HepG2 (cell line): ENCODE data around the gene EIF4ENIF1. TPM values are rescaled to one million over a fixed set of nuclear protein-coding genes. Genes with fewer than 3 reads are reported as not detected.
"Not testable (repeated sequence)": the region's sequence is repeated elsewhere in the genome, so short reads cannot be mapped to it uniquely, and the experiment has no call there.

Experiments used
- ATAC-seq: fragments of 200-7000 bp; cut with Tn5 transposase; 3 replicates; pipeline ENCODE4 v1.9.1; 2020; ENCODE audit warnings: mild to moderate bottlenecking, moderate library complexity
- BruUV-seq: library from RNA; stranded (reverse); fragments of 400-500 nt; replicated peaks from 2 replicates; lab custom pipeline; 2021; lab: Mats Ljungman, UMichigan
- CTCF ChIA-PET: fragments of 300-600 bp; formaldehyde crosslinking; extraction: SDS; loops from one replicate; lab custom pipeline; 2021; ENCODE audit warnings: low total read pairs, inconsistent platforms, low intra/inter-chr PET ratio; lab: Yijun Ruan, JAX
- POLR2A ChIA-PET: fragments of 350-600 bp; sonication (Branson Sonifier 250); formaldehyde crosslinking; loops from one replicate; lab custom pipeline; 2020; ENCODE audit warnings: antibody characterized with exemption, inconsistent platforms; lab: Yijun Ruan, JAX
- DNase-seq: peaks from one replicate; pipeline ENCODE4 v3.0.0-alpha.2; 2015; ENCODE audit warnings: low spot score
- FAIRE-seq: peaks from 3 replicates; lab custom pipeline; 2011; peaks lifted over from hg19 to GRCh38; lab: Jason Lieb, UNC
- H2AFZ ChIP-seq: one replicate; pipeline ENCODE4 v1.6.1; 2011; ENCODE audit warnings: low read length, inconsistent platforms
- H3K27ac ChIP-seq: fragments of 300-600 bp; 3 replicates; pipeline ENCODE4 v1.8.0; 2011; ENCODE audit warnings: mixed run types, mild to moderate bottlenecking, mixed read lengths, low read length, inconsistent platforms; ENCODE audit not compliant: insufficient read depth; ENCODE audit errors: extremely low read length
- H3K27me3 ChIP-seq, 2 experiments: fragments of 200-600 bp in 1 of 2; 2 replicates in 1 of 2; 3 replicates in 1 of 2; pipeline versions ENCODE4 v1.6.0 to v1.8.0; 2011; ENCODE audit warnings: low read length in 2 of 2, mild to moderate bottlenecking in 2 of 2, moderate library complexity in 2 of 2, inconsistent platforms in 1 of 2; ENCODE audit not compliant: insufficient read depth in 2 of 2, control insufficient read depth in 1 of 2
- H3K36me3 ChIP-seq, 2 experiments: fragments of 200-600 bp in 1 of 2; replicated peaks in 1 of 2; 2 replicates in 1 of 2; 3 replicates in 1 of 2; pipeline versions ENCODE4 v1.5.1 to v1.8.0; 2011; ENCODE audit warnings: low read length in 2 of 2, inconsistent platforms in 1 of 2; ENCODE audit not compliant: insufficient read depth in 2 of 2, control insufficient read depth in 1 of 2
- H3K4me1 ChIP-seq: 2 replicates; pipeline ENCODE4 v1.5.1; 2012; ENCODE audit warnings: low read length, inconsistent platforms; ENCODE audit not compliant: insufficient read depth
- H3K4me2 ChIP-seq: 2 replicates; pipeline ENCODE4 v1.6.0; 2011; ENCODE audit warnings: low read depth, low read length, inconsistent platforms
- H3K4me3 ChIP-seq, 3 experiments: fragments of 200-600 bp in 1 of 3; sonication (generic), shearing (Covaris generic) in 1 of 3; replicated peaks in 1 of 3; 2 replicates each; pipeline ENCODE4 v1.5.1; 2011 to 2016; ENCODE audit warnings: low read length in 3 of 3, inconsistent platforms in 2 of 3, low read depth in 2 of 3, mild to moderate bottlenecking in 2 of 3, control low read depth in 1 of 3, mixed read lengths in 1 of 3; ENCODE audit not compliant: insufficient read depth in 1 of 3
- H3K79me2 ChIP-seq: one replicate; pipeline ENCODE4 v1.6.1; 2011; ENCODE audit warnings: low read length, inconsistent platforms; ENCODE audit not compliant: insufficient read depth
- H3K9ac ChIP-seq: 2 replicates; pipeline ENCODE4 v1.6.0; 2011; ENCODE audit warnings: mild to moderate bottlenecking, low read depth, low read length, inconsistent platforms; ENCODE audit not compliant: insufficient read depth
- H3K9me3 ChIP-seq: 2 replicates; pipeline ENCODE4 v1.5.1; 2012; ENCODE audit warnings: mild to moderate bottlenecking, low read length
- H4K20me1 ChIP-seq: 2 replicates; pipeline ENCODE4 v1.6.0; 2011; ENCODE audit warnings: inconsistent platforms, mild to moderate bottlenecking, low read length, moderate library complexity; ENCODE audit not compliant: insufficient read depth
- GPN1 ChIP-seq: sonication (generic); formaldehyde crosslinking; IDR thresholded peaks from 2 replicates; pipeline ENCODE4 v1.5.1; 2020; ENCODE audit warnings: missing genetic modification reagents, borderline replicate concordance
- HOXA9 ChIP-seq: sonication (generic); formaldehyde crosslinking; IDR thresholded peaks from 2 replicates; pipeline ENCODE4 v1.8.1; 2022; ENCODE audit warnings: missing genetic modification reagents, mild to moderate bottlenecking, moderate library complexity, borderline replicate concordance
- SALL2 ChIP-seq: sonication (generic); formaldehyde crosslinking; IDR thresholded peaks from 2 replicates; pipeline ENCODE4 v1.8.1; 2023; ENCODE audit warnings: mild to moderate bottlenecking, missing genetic modification reagents, inconsistent platforms
- SOX13 ChIP-seq, 3 experiments: fragments of 450-650 bp in 1 of 3; sonication (generic) in 1 of 3; formaldehyde crosslinking in 1 of 3; IDR thresholded peaks in 2 of 3; conservative IDR thresholded peaks in 1 of 3; 2 replicates each; pipeline versions ENCODE4 v1.5.0 to v1.6.1; 2016 to 2020; ENCODE audit warnings: antibody characterized with exemption in 1 of 3, mild to moderate bottlenecking in 1 of 3, missing compliant biosample characterization in 1 of 3, missing genetic modification reagents in 1 of 3, moderate library complexity in 1 of 3
- ZNF30 ChIP-seq: sonication (generic); formaldehyde crosslinking; IDR thresholded peaks from 2 replicates; pipeline ENCODE4 v1.5.0; 2020; ENCODE audit warnings: mild to moderate bottlenecking, missing genetic modification reagents
- ZNF574 ChIP-seq: sonication (generic); formaldehyde crosslinking; IDR thresholded peaks from 2 replicates; pipeline ENCODE4 v1.4.0; 2020; ENCODE audit warnings: missing genetic modification reagents
- ZNF691 ChIP-seq: sonication (generic); formaldehyde crosslinking; IDR thresholded peaks from 2 replicates; pipeline ENCODE4 v1.4.0; 2020; ENCODE audit warnings: missing genetic modification reagents, low read depth, mild to moderate bottlenecking, borderline replicate concordance
- WGBS: methylation state at CpG from one replicate; pipeline ENCODE4 v1.1.6; 2017; ENCODE audit warnings: low lambda C conversion rate; 5-methylcytosine and 5-hydroxymethylcytosine counted together
- in situ Hi-C: cut with HindIII; loops from 2 replicates; pipeline ENCODE4 v1.10.0; 2017; ENCODE audit warnings: low pct_unique_long_range_greater_than_20kb; ENCODE audit not compliant: extremely low pct_ligation_motif_present
- intact Hi-C: fragments of 100-400 bp; cut with micrococcal nuclease; formaldehyde crosslinking; loops from one replicate; pipeline ENCODE4 v1.10.0; 2022; ENCODE audit not compliant: unreplicated experiment
- polyA plus RNA-seq, 8 experiments: library from polyadenylated mRNA; depleted of rRNA in 3 of 8; stranded (reverse) in 7 of 8; unstranded in 1 of 8; fragments of >200 nt; fragmentation: Illumina TruSeq in 4 of 8; extraction: Trizol in 4 of 8; gene quantifications; 2 replicates each; pipeline versions ENCODE4 v1.2.1 to v1.2.3, GENCODE V29; 2011 to 2016; ENCODE audit warnings: low read depth in 4 of 8, missing spikeins in 1 of 8, mixed read lengths in 1 of 8; ENCODE audit not compliant: insufficient read depth in 1 of 8
- total RNA-seq, 5 experiments: library from RNA; depleted of rRNA; stranded (reverse); fragments of >200 nt; fragmentation: Illumina TruSeq; extraction: Trizol; gene quantifications; 2 replicates each; pipeline ENCODE4 v1.2.3, GENCODE V29; 2016; ENCODE audit warnings: low read depth in 1 of 5
- TF ChIP-seq, protein P1 (sequence below): sonication (generic); formaldehyde crosslinking; IDR thresholded peaks from 2 replicates; pipeline ENCODE4 v1.9.0; 2021; ENCODE audit warnings: missing genetic modification reagents, mild to moderate bottlenecking, borderline replicate concordance
- TF ChIP-seq, protein P2 (sequence below): sonication (generic); formaldehyde crosslinking; IDR thresholded peaks from 2 replicates; pipeline ENCODE4 v1.8.0; 2022; ENCODE audit warnings: missing genetic modification reagents, low read depth, mild to moderate bottlenecking, borderline replicate concordance

The EIF4ENIF1 gene
- total and polyA plus RNA-seq, 2 of the 13 experiments (the other 11 are each of a cell fraction or from before 2014, with no cell fraction given) = 11.9 to 12.3 TPM

GRCh38 chr22:31526270-31526669, 36.6 kb upstream of the EIF4ENIF1 start (continued):
- TF ChIP-seq ZNF574 (no peak), HOXA9 (CRISPR knock-in tag) (no peak)

GRCh38 chr22:31524132-31524531, 34.5 kb upstream of the EIF4ENIF1 start:
- H4K20me1 ChIP-seq, H3K27ac ChIP-seq, H3K36me3 ChIP-seq, H3K9me3 ChIP-seq, CTCF ChIA-PET, FAIRE-seq, POLR2A ChIA-PET, BruUV-seq, DNase-seq, H3K9ac ChIP-seq, in situ Hi-C loops, H2AFZ ChIP-seq, intact Hi-C loops, H3K4me3 ChIP-seq, H3K27me3 ChIP-seq, ATAC-seq, H3K79me2 ChIP-seq, H3K4me1 ChIP-seq, H3K4me2 ChIP-seq: not testable (repeated sequence)
- over 99% methylated on average over 5 of the region's 5 CpGs for WGBS

DNA sequence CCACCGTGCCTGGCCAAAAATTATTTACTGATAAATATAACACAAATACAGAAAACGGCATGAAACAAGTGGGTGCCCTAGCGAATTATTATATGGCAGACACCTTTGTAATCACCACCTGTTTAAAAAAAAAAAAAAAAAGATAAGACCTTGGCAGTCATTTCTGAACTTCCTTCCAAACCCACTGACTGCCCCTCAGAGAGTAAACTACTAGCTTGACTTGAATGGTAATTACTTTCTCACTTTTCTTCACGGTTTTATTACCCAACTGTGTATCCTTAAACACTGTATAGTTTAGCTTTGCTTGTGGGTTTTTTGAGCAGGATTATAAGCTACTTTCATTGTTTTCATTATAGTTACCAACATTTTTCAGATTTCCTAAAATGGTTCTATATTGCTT, 30.4 kb upstream of the EIF4ENIF1 start:
- Histone ChIP-seq H3K4me3 (no peak overlapping the region), H3K4me2 (no peak overlapping the region), H2AFZ (no peak overlapping the region), H4K20me1 (no peaks in the 10 kb centered on the region), H3K79me2 (no peaks in the 10 kb centered on the region), H3K9ac (no peak overlapping the region), H3K27me3 (no peaks in the 10 kb centered on the region), H3K27ac (no peak overlapping the region), H3K4me1 (peaks cover 6% of the 10 kb centered on the region; the same call in 1 of the 2 replicates), H3K9me3 (no peaks in the 10 kb centered on the region), H3K36me3 (no peaks in the 10 kb centered on the region; a peak in 2 of 5 replicates)
- intact Hi-C loops (no loop called here), in situ Hi-C loops (no loop called here)
- no peak for ATAC-seq
- WGBS = 97% methylated on average over 4 of the region's 4 CpGs
- ChIA-PET POLR2A (no interaction called here), CTCF (no interaction called here)
- BruUV-seq = no TSS peak
- FAIRE-seq = no peak
- DNase-seq = no peak
- TF ChIP-seq, protein P1, sequence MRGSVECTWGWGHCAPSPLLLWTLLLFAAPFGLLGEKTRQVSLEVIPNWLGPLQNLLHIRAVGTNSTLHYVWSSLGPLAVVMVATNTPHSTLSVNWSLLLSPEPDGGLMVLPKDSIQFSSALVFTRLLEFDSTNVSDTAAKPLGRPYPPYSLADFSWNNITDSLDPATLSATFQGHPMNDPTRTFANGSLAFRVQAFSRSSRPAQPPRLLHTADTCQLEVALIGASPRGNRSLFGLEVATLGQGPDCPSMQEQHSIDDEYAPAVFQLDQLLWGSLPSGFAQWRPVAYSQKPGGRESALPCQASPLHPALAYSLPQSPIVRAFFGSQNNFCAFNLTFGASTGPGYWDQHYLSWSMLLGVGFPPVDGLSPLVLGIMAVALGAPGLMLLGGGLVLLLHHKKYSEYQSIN = no peak
- TF ChIP-seq GPN1 (CRISPR knock-in tag) (no peak), SOX13 (IDR thresholded peaks at IDR 0.05) (no peak), SOX13 (CRISPR knock-in tag; conservative IDR thresholded peaks at IDR 0.05 in 1 of 2, IDR thresholded peaks at IDR 0.05 in 1 of 2) (no peak), ZNF30 (no peak), SALL2 (CRISPR knock-in tag) (no peak), ZNF691 (CRISPR knock-in tag) (no peak)
- TF ChIP-seq, protein P2, sequence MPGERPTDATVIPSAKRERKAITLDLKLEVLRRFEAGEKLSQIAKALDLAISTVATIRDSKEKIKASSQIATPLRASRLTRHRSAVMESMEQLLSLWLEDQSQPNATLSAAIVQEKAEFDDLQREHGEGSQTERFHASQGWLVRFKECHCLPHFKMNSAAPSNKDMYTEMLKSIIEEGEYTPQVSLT (CRISPR knock-in tag) = no peak
